NCI-H526 (cell line): Measurements from ENCODE around the gene TMEM165.

Experiments
- DNase-seq, 2 experiments: peaks; one replicate each; lab custom pipeline; 2025; lab: John Stamatoyannopoulos, UW

Gene TMEM165

GRCh38 chr4:55458164-55458563 is 62.4 kb downstream of the TMEM165 start:
- no peak for DNase-seq

GRCh38 chr4:55458611-55459010 is 62.9 kb downstream of the TMEM165 start:
- DNase-seq: no peak

- DNase-seq: no peak
Measured at GRCh38 chr4:55466001-55466400, 70.2 kb downstream of the TMEM165 start.

DNA sequence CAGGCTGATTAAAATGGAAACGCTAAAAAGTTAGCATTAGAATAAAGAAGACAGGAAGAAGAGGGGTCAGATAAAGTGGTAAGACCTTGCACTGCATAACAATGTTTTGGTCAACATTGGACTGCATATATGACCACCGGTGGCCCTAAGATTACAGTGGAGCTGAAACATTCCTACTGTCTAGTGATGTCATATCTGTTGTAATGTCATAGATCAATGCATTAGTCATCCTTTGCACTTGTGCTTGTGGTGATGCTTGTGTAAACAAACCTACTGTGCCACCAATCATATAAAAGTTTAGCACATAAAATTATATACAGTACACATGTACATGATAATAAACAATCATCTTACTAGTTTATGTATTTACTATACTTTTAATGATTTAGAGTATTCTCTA is 73.0 kb downstream of the TMEM165 start:
- DNase-seq: no peak

DNA sequence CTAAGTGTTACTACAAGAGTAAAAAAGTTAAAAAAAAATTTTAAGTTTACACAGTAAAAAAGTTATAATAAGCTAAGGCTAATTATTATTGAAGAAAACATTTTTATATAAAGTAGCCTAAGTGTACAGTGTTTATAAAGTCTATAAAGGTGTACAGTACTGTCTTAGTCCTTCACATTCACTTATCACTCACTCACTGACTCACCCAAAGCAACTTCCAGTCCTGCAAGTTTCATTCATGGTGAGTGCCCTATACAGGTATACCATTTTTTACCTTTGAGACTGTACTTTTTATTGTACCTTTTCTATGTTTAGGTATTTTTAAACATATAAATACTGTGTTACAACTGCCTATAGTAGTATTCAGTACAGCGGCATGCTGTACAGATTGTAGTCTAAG is 74.2 kb downstream of the TMEM165 start:
- no peak for DNase-seq
